Muscle layer of colon (tissue), 2 donors: ENCODE results near the gene CLIC3.
"Not testable (repeated sequence)": the region's sequence is repeated elsewhere in the genome, so short reads cannot be mapped to it uniquely, and the experiment has no call there.

Experiments used
- H3K27ac ChIP-seq: one replicate; pipeline ENCODE4 v1.7.0; 2013; ENCODE audit warnings: low read depth, mild to moderate bottlenecking, low read length, moderate library complexity
- H3K27me3 ChIP-seq, 2 donors: one replicate each; pipeline ENCODE4 v1.7.0; 2013; ENCODE audit warnings: low read length in 2 of 2, mild to moderate bottlenecking in 2 of 2; ENCODE audit not compliant: insufficient read depth in 2 of 2, control insufficient read depth in 1 of 2
- H3K36me3 ChIP-seq: one replicate; pipeline ENCODE4 v1.7.0; 2013; ENCODE audit warnings: mild to moderate bottlenecking, low read length; ENCODE audit not compliant: insufficient read depth
- H3K4me1 ChIP-seq: one replicate; pipeline ENCODE4 v1.7.0; 2013; ENCODE audit warnings: mild to moderate bottlenecking, low read length; ENCODE audit not compliant: insufficient read depth
- H3K4me3 ChIP-seq, 2 donors: one replicate each; pipeline ENCODE4 v1.7.0; 2013; ENCODE audit warnings: low read length in 2 of 2, low read depth in 1 of 2, mild to moderate bottlenecking in 1 of 2, moderate library complexity in 1 of 2
- H3K9ac ChIP-seq: one replicate; pipeline ENCODE4 v1.7.0; 2013; ENCODE audit warnings: low read length
- H3K9me3 ChIP-seq: one replicate; pipeline ENCODE4 v1.7.0; 2013; ENCODE audit warnings: mild to moderate bottlenecking, low read length
- donor health status: abdominal sarcoma.
- donor health status: Adenocarcinoma of cecum.

CLIC3 gene

DNA sequence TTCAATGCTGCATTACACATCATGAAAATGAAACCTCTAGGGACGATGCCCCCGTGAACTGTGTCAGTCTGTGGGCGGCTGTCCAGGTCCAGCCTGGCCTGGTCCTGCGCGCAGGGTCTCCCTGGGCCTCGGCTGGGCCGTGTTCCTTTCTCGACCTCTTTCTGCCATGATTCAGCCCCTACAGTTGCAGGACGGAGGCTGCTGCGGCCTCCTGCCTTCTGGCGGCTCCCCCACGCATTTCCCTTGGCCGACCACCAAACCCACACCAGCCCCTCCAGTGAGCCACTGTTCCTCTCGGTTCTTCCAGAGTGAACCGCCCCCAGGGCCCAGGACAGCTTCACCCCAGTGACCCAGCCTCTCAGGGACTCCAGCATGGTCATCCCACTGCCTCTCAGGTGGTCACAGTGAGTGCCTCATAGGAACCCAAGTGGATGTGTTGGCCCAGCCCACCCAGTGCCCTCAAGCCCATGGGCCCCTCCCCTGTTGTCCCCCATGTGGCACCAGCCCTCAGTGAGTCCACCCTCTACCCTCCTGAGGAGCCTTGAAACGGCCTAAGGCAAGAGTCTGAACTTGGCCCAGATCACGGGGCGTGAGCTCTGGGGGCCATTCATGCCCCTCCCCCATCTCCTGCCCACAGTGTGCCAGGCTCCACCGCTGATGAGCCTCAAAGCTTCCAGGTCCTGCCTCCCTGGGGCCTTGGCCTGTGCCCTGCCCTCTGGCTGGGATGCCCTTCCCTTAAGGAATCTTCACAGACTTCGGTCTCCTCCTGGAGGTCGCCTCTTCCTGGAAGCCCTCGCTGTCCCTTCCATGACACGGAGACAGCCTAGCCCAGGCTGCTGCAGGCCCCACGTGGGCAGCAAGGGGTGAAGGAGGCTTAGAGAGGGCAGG is 10.0 kb upstream of the CLIC3 start:
- no peak overlapping the region for H3K4me3 ChIP-seq
- no peaks in the 10 kb centered on the region for H3K4me1 ChIP-seq
- H3K27me3 ChIP-seq: no peaks in the 10 kb centered on the region
- H3K9ac ChIP-seq: no peak overlapping the region
- no peaks in the 10 kb centered on the region for H3K9me3 ChIP-seq
- peaks cover 3% of the 10 kb centered on the region for H3K36me3 ChIP-seq
- no peak overlapping the region for H3K27ac ChIP-seq

- not testable (repeated sequence) for H3K27me3 ChIP-seq, H3K9me3 ChIP-seq, H3K36me3 ChIP-seq, H3K4me3 ChIP-seq, H3K9ac ChIP-seq, H3K4me1 ChIP-seq, H3K27ac ChIP-seq
Observed at GRCh38 chr9:137004285-137004684, 7.9 kb upstream of the CLIC3 start.

GRCh38 chr9:137002646-137003041 is 6.3 kb upstream of the CLIC3 start:
- no peak overlapping the region for H3K27ac ChIP-seq
- no peaks in the 10 kb centered on the region for H3K4me1 ChIP-seq
- H3K27me3 ChIP-seq: no peaks in the 10 kb centered on the region
- no peaks in the 10 kb centered on the region for H3K9me3 ChIP-seq
- H3K4me3 ChIP-seq: no peak overlapping the region
- no peaks in the 10 kb centered on the region for H3K36me3 ChIP-seq
- H3K9ac ChIP-seq: no peak overlapping the region

GRCh38 chr9:137001857-137002645 is 5.7 kb upstream of the CLIC3 start:
- no peaks in the 10 kb centered on the region for H3K36me3 ChIP-seq

GRCh38 chr9:137000177-137000930 is 4.0 kb upstream of the CLIC3 start:
- no peak overlapping the region for H3K4me3 ChIP-seq
- no peak overlapping the region for H3K27ac ChIP-seq
- no peak overlapping the region for H3K9ac ChIP-seq
- peaks cover 13 to 22% of the 10 kb centered on the region in 2 donors for H3K27me3 ChIP-seq
- peaks cover 6% of the 10 kb centered on the region for H3K4me1 ChIP-seq
- H3K36me3 ChIP-seq: no peaks in the 10 kb centered on the region
- H3K9me3 ChIP-seq: no peaks in the 10 kb centered on the region

More at GRCh38 chr9:137001857-137002645, 5.7 kb upstream of the CLIC3 start:
- no peak overlapping the region for H3K9ac ChIP-seq
- H3K27ac ChIP-seq: no peak overlapping the region
- peaks cover 3 to 5% of the 10 kb centered on the region in 2 donors for H3K27me3 ChIP-seq
- no peaks in the 10 kb centered on the region for H3K9me3 ChIP-seq
- H3K4me1 ChIP-seq: no peaks in the 10 kb centered on the region
- no peak overlapping the region for H3K4me3 ChIP-seq

DNA sequence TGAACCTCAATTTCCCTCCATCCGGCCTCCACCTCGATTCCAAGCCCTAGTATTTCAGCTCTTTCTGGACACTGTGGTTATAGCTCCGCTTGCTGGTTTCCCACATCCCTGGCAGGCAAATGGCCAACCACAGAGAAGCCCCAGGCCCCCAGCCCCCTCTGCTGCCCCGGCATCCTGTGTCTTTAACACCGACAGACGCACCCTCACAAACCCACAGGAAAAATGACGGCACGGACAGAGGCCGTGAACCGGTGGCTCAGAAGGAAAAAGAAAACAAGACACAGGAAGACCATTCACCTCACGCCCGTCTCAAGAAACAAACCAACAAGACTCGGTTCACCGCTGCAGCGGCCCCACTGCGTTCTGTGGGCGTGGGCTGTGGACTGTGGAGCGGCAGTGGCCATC is 1.5 kb upstream of the CLIC3 start:
- Histone ChIP-seq H3K9ac (no peak overlapping the region), H3K4me1 (peaks cover 15% of the 10 kb centered on the region), H3K4me3 (no peak overlapping the region), H3K36me3 (no peaks in the 10 kb centered on the region), H3K27ac (no peak overlapping the region), H3K9me3 (no peaks in the 10 kb centered on the region), H3K27me3 (peaks cover 13 to 46% of the 10 kb centered on the region in 2 donors)

DNA sequence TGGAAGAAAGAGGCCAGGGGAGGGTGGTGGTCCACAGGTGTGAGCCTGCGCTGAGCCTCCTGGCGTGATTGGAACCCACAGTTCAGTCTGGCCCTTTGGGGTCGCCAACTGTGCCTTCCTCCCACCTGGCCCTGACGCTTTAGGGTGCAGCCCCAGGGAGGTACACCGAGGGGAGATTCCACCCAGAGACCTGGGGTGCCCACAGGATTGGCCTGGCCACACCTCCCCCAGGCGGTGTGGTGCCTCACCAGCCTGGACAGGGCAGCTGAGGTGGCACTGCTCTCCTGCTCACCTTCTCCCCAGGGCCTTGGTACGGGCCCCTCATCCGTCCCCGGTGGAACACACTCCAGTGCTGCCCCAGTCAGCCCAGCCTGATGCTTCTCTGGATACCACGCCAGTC is 1.0 kb upstream of the CLIC3 start:
- H3K36me3 ChIP-seq: no peaks in the 10 kb centered on the region
- H3K27ac ChIP-seq: no peak overlapping the region
- no peak overlapping the region for H3K9ac ChIP-seq
- peaks cover 13 to 46% of the 10 kb centered on the region in 2 donors for H3K27me3 ChIP-seq
- no peak overlapping the region for H3K4me3 ChIP-seq
- peaks cover 17% of the 10 kb centered on the region for H3K4me1 ChIP-seq
- no peaks in the 10 kb centered on the region for H3K9me3 ChIP-seq

DNA sequence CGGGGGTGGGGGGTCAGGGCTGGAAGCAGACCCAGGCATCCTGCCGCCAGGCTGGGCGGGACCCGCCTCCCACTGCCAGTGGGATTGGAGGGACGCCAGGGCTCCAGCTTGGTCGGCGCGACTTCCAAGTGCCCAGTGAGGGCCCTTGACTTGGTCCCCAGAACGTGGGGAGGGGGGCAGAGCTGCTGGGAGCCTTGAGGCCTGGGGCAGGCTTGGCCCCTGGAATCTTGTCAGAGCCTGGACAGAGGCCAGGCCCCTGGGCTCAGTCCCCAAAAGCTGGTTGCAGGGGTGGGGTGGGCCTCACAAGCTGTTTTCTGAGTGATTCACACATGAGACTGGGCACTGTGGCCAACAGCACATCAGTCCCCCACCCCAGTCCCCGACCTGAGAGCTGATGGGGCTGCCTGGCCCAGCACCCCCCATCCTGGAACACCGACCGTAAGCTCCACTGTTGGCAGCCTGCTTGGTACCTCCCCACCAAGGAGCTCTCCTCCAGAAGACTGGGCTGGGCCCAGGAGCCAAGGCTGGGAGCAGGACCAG is 526 bp downstream of the CLIC3 start:
- H3K9me3 ChIP-seq: no peaks in the 10 kb centered on the region
- H3K4me1 ChIP-seq: peaks cover 17% of the 10 kb centered on the region
- H3K27ac ChIP-seq: no peak overlapping the region
- peaks cover 13 to 46% of the 10 kb centered on the region in 2 donors for H3K27me3 ChIP-seq
- no peak overlapping the region for H3K4me3 ChIP-seq
- H3K36me3 ChIP-seq: no peaks in the 10 kb centered on the region
- no peak overlapping the region for H3K9ac ChIP-seq

- Histone ChIP-seq H3K27me3 (peaks cover 13 to 46% of the 10 kb centered on the region in 2 donors), H3K4me1 (peaks cover 17% of the 10 kb centered on the region), H3K4me3 (no peak overlapping the region)
Observed at GRCh38 chr9:136995362-136995761, 1.0 kb downstream of the CLIC3 start.

GRCh38 chr9:136994888-136995230 is 1.5 kb downstream of the CLIC3 start:
- no peaks in the 10 kb centered on the region for H3K36me3 ChIP-seq
- no peak overlapping the region for H3K9ac ChIP-seq
- no peak overlapping the region for H3K4me3 ChIP-seq
- H3K27ac ChIP-seq: no peak overlapping the region
- H3K9me3 ChIP-seq: no peaks in the 10 kb centered on the region
- H3K27me3 ChIP-seq: peaks cover 13 to 46% of the 10 kb centered on the region in 2 donors
- peaks cover 17% of the 10 kb centered on the region for H3K4me1 ChIP-seq

More at GRCh38 chr9:136995362-136995761, 1.0 kb downstream of the CLIC3 start:
- Histone ChIP-seq H3K36me3 (no peaks in the 10 kb centered on the region), H3K9me3 (no peaks in the 10 kb centered on the region), H3K9ac (no peak overlapping the region), H3K27ac (no peak overlapping the region)
